Mesodermal cell (in vitro differentiated cells): Measurements from ENCODE around the gene USP32.

ENCODE experiments used
- H3K27ac ChIP-seq: 2 replicates; pipeline ENCODE4 v1.7.0; 2013; ENCODE audit warnings: mild to moderate bottlenecking, low read depth, low read length, moderate library complexity; ENCODE audit not compliant: severe bottlenecking
- H3K36me3 ChIP-seq: 2 replicates; pipeline ENCODE4 v1.7.1; 2013; ENCODE audit warnings: mild to moderate bottlenecking, low read length, moderate library complexity; ENCODE audit not compliant: control insufficient read depth, insufficient read depth
- H3K4me1 ChIP-seq: one replicate; pipeline ENCODE4 v1.7.1; 2013; ENCODE audit warnings: mild to moderate bottlenecking, low read length; ENCODE audit not compliant: insufficient read depth, control insufficient read depth, poor library complexity, severe bottlenecking
- H3K4me3 ChIP-seq: 2 replicates; pipeline ENCODE4 v1.7.0; 2013; ENCODE audit warnings: low read length, control low read depth, mild to moderate bottlenecking; ENCODE audit not compliant: insufficient read depth, poor library complexity, severe bottlenecking; ENCODE audit errors: extremely low read depth
- H3K9me3 ChIP-seq: 2 replicates; pipeline ENCODE4 v1.7.1; 2013; ENCODE audit warnings: mild to moderate bottlenecking, low read length, moderate library complexity; ENCODE audit not compliant: control insufficient read depth
- WGBS, 2 experiments: methylation state at CpG; one replicate each; pipeline ENCODE4 v1.1.5; 2013; ENCODE audit warnings: missing lambda C conversion rate in 2 of 2; ENCODE audit not compliant: insufficient coverage in 2 of 2; 5-methylcytosine and 5-hydroxymethylcytosine counted together

USP32 gene

GRCh38 chr17:60154616-60155426 lies 237.1 kb downstream of the USP32 start:
- Histone ChIP-seq H3K4me1 (peaks cover 11% of the 10 kb centered on the region), H3K36me3 (no peaks in the 10 kb centered on the region), H3K27ac (no peak overlapping the region), H3K9me3 (no peaks in the 10 kb centered on the region), H3K4me3 (no peak overlapping the region)
- 77 to 93% methylated on average over 5 to 9 of the region's 14 CpGs for WGBS, 2 experiments

GRCh38 chr17:60153606-60154390 lies 238.1 kb downstream of the USP32 start:
- H3K4me1 ChIP-seq: peaks cover 6% of the 10 kb centered on the region
- no peak overlapping the region for H3K27ac ChIP-seq
- H3K4me3 ChIP-seq: no peak overlapping the region
- 86 to 92% methylated on average over 2 to 7 of the region's 12 CpGs for WGBS, 2 experiments
- no peaks in the 10 kb centered on the region for H3K9me3 ChIP-seq
- H3K36me3 ChIP-seq: no peaks in the 10 kb centered on the region

GRCh38 chr17:60151355-60151754 lies 240.6 kb downstream of the USP32 start:
- Histone ChIP-seq H3K9me3 (no peaks in the 10 kb centered on the region), H3K4me1 (peaks cover 6% of the 10 kb centered on the region), H3K4me3 (no peak overlapping the region), H3K36me3 (no peaks in the 10 kb centered on the region), H3K27ac (no peak overlapping the region)
- WGBS, 2 experiments: 38 to 56% methylated on average over 2 to 5 of the region's 5 CpGs

GRCh38 chr17:60149691-60150582 lies 242.0 kb downstream of the USP32 start, which contains the start of gene CA4:
CA4 (plus strand) TSS chr17:60149973; CDS start chr17:60150035, 62 bp downstream.
- WGBS, 2 experiments: 6 to 7% methylated on average over 63 to 72 of the region's 81 CpGs
- Histone ChIP-seq H3K36me3 (no peaks in the 10 kb centered on the region), H3K9me3 (no peaks in the 10 kb centered on the region), H3K4me1 (peaks cover 6% of the 10 kb centered on the region), H3K27ac (no peak within 1 kb of the TSS), H3K4me3 (no peak within 1 kb of the TSS)

DNA sequence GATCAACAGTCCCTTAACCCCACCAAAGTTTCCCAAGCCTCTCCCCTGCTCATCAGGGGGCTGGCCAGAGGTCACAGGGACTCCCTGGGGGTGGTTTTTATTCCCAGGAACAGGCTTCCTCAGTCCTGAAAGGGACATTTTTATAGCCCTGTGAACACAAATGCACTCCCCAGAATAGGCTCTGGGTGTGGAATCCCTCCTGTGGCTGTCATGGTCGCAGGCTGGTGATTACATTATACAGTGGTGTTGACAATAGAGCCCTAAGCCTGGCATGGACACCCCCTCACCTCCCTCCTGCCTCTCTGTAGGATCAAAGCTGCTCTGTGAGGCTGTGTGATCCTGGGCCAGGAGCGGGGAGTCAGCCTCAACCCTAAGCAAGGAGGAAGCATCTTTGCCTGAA lies 243.6 kb downstream of the USP32 start:
- no peaks in the 10 kb centered on the region for H3K9me3 ChIP-seq
- no peak overlapping the region for H3K4me3 ChIP-seq
- H3K36me3 ChIP-seq: no peaks in the 10 kb centered on the region
- H3K4me1 ChIP-seq: peaks cover 6% of the 10 kb centered on the region
- 56% methylated on average over 1 of the region's 2 CpGs; no CpG with 5 or more reads in 1 of the 2 experiments for WGBS, 2 experiments
- no peak overlapping the region for H3K27ac ChIP-seq

DNA sequence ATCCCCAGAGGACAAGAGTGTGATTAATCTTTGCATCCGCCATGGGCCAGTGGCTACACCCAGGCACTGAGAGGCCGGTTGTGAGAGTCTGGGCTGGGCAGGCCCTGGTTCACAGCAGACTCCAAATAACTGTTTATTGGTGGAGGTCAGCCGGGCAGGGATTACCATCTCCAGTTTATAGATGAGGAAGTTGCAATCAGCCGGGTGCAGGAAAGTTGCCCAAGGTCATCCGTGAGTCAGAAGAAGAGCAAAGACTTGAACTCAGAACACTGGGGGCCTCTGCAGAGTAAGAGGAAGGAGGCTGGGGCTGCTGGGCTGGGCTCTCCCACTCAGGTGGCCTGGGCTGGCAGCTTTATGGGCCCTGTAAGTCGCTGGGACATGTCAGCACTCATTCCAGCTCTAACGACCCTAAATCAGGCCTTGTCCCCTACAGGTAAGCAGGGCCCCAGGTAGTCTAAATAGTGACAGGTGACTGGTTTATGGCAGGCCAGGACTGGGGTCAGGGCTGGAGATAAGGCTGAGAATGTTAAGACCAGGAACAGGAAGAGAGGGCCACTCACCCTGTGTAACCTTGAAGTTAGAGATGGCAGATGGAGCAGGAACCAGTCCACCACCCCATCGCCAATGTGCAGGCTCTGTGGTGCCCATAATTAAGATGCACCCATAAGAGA lies 244.2 kb downstream of the USP32 start:
- H3K4me3 ChIP-seq: no peak overlapping the region
- no peak overlapping the region for H3K27ac ChIP-seq
- no peaks in the 10 kb centered on the region for H3K36me3 ChIP-seq
- 89 to 95% methylated on average over 6 to 8 of the region's 8 CpGs for WGBS, 2 experiments
- no peaks in the 10 kb centered on the region for H3K9me3 ChIP-seq
- H3K4me1 ChIP-seq: peaks cover 7% of the 10 kb centered on the region

- Histone ChIP-seq H3K9me3 (no peaks in the 10 kb centered on the region), H3K4me3 (no peak overlapping the region), H3K27ac (no peak overlapping the region), H3K4me1 (peaks cover 11% of the 10 kb centered on the region), H3K36me3 (no peaks in the 10 kb centered on the region)
- WGBS, 2 experiments: 75 to 78% methylated on average over 1 of the region's 2 CpGs
These were observed 245.7 kb downstream of the USP32 start for GRCh38 chr17:60146206-60146605.

- 29 to 31% methylated on average over 12 to 13 of the region's 17 CpGs for WGBS, 2 experiments
- Histone ChIP-seq H3K27ac (no peak overlapping the region), H3K4me1 (peaks cover 7% of the 10 kb centered on the region)
These were observed 246.7 kb downstream of the USP32 start for GRCh38 chr17:60145006-60145935.

GRCh38 chr17:60142872-60143499 lies 248.9 kb downstream of the USP32 start:
- Histone ChIP-seq H3K36me3 (no peaks in the 10 kb centered on the region), H3K4me1 (peaks cover 7% of the 10 kb centered on the region), H3K9me3 (no peaks in the 10 kb centered on the region), H3K27ac (peak overlapping the region; percentile 47), H3K4me3 (peak overlapping the region; percentile 29)
- WGBS, 2 experiments: 0 to 18% methylated on average over 4 to 5 of the region's 10 CpGs

More at GRCh38 chr17:60145006-60145935, 246.7 kb downstream of the USP32 start:
- no peak overlapping the region for H3K4me3 ChIP-seq
- no peaks in the 10 kb centered on the region for H3K36me3 ChIP-seq
- H3K9me3 ChIP-seq: no peaks in the 10 kb centered on the region
